GM21723 (cell line): ENCODE measurements around the gene SFXN5.

Experiments
- ATAC-seq: cut with Tn5 transposase; IDR thresholded peaks from one replicate; pipeline ENCODE4 v1.9.1; 2021; ENCODE audit warnings: mild to moderate bottlenecking, moderate library complexity; ENCODE audit not compliant: unreplicated experiment

The SFXN5 gene

GRCh38 chr2:72945450-72946019 lies 126.0 kb downstream of the SFXN5 start:
- ATAC-seq, result no peak

DNA sequence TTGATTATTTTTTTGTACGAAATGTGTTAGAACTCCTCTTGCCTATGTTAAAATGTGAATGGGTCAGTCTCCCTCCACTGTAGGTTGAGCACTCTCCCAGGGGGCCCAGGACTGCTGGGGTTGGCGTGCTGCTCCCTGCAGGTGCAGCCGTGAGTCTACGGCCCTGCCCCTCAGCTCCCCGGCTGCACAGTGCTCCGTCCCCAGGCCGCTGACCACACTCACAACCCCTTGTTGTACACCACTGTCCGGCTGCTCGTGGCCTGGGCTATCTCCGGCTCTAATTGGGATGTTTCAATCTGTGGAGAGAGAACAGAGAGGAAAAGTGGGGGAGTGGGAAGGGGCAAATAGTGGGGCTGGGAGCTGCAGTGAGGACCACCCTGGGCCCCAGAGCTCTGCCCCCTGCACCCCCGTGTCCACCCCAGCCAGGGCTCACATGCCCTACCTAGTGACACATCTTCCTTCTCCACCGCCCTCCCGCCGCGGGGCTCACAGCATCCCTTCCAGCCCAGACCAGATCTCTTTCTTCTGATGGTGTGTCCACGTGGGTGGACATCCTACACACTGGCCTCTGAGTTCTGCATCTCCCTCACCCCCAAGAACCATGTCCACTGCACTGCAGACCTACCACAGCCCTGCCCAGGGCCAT lies 126.6 kb downstream of the SFXN5 start:
- ATAC-seq, result no peak

DNA sequence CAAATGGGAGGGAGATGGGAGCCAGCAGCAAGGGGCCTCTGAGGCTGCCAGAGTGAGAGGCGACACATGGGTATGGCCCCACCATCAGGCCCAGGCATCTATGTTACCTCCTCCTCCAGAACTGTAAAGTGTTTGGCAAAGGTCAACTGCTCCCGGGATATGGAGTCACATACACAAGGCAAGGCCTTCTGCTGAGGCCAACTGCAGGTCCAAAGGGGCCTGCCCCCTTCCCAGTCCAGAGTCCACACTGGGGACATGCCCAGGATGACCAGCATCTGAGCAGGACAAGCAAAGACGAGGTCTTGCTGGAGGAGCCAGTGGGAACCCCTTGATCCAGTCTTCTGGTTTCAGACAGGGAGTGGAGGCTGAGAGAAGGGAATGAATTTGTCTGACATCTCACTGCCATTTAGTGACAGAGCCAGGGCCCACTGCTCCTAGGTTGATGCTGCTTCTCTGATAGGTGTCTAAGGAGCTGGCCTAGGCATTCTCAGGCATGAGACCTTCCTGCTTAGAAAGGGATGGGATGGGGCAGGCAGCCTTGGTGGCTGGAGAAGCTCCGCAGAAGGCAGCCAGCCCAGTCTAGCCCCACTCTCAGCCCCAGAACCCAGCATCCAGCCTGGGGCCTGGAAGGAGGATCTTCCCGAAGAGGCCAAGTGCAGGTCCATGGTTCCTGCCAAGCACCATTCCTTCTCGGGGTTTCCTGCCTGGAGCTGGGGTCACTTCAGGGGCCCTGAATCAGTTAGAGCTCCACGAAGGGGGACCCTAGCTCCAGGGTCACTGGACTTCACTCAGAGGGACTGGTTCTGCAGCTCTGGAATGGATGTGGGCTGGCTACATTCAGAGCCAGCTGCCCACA lies 127.7 kb downstream of the SFXN5 start:
- no peak for ATAC-seq

GRCh38 chr2:72942881-72943418 lies 128.6 kb downstream of the SFXN5 start:
- no peak for ATAC-seq

DNA sequence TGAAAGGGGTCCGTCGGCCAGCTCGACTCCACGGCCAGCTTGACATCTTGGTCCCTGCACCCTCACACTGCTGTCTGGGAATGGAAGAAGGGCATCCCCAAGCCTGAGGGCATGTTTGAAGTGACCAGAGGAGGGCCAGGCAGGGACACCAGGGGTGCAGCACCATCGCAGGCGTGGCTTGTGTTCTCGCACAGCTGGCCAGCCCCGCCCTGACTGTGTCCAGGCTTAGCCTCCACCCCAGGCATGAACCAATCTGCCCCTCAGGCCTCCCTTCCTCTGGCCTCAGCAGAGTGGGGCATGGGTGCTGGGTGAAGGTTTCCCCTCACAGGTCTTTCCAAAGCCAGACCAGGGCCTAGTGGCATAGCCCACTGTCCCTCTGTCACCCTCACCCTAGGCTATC lies 129.2 kb downstream of the SFXN5 start:
- no peak for ATAC-seq

DNA sequence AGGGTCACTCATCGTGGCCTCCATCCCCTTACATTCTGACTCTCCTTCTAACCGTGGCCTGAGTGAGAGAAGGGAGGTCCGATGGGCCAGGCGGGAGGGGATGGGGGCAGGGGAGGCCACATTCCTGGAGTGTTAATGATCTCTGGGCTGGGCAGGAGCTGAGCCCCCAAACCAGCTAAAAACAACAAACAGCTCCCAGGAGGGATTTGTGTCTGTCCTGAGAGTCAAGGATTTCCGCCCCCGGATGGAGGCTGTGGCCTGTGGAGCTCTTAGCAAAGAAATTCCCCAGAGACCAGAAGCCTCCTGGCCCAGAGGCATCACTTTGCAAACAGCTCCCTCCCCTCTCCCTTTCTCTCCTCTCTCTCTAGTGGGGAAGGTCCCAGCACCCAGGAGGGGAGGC lies 130.7 kb downstream of the SFXN5 start:
- no peak for ATAC-seq

DNA sequence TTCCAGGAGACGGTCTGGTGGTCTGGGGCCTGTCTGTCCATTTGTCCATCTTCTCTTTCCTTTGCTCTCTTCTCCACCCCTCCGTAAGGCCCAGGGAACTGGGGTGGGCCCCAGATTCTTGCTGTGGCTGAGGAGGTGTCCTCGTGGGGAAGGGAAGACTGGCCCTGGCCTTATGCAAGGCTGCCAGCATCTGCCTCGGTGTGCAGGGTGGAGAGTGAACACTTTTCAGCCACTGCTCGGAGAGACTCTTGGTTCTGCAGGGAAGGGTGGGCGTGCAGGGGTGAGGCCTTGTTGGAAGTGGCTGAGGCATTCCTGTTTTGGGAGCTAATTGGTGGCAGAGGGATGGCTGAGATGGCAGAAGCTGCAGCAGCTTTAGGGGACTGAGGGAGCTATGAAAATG lies 131.2 kb downstream of the SFXN5 start:
- ATAC-seq, result no peak

DNA sequence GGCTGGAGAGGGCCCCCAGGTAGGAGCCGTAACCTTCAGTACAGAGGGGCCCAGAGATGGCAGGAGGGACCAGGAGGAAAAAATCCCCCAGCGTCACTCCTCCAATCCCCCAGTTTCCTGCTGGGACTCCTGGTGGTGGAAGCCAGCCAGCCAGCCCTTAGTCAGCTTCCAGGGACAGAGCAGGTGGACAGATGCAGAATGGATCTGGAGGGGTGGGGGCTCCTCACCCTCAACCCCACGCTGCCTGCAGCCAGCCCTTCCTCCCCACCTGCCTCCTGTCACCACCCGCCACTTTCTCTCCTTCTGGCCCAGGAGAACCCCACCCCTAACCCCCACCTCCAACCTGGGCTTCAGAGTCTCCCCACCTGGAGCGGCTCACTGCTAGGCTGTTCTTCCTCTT lies 133.1 kb downstream of the SFXN5 start:
- ATAC-seq, result no peak

- ATAC-seq, result no peak
These were observed 134.2 kb downstream of the SFXN5 start for GRCh38 chr2:72937356-72937669.

DNA sequence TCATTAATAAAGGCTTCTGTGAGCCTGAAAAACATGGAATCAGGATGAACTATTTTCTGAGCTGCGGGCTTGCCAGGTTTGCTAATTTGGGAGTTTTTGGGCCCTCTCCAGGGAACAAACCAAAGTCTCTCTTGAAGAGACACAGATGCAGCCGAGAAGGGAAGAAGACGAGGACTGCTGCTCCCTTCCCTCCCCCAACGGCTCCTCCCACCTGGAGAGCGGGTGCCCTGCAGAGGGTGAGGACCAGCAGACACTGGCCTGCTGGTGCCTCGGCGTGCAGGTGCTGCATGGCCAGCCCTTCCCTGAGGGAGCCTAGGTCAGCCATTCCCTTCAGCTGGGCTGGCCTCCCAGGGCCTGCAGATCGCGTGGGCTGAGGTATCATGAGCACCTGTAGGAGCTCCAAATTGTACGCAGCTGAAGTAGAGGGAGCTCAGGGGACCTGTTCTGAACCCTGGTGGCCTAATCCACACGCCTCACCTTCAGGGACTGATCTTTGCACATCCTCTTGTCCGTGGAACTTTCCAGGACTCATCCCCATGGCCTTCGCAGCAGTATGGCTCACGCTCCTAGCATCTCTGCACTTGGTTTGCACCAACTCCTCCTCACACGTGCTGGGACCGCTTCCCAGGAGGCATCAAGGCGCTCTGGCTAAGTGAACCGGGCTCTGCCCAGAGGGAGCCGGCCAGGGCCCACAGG lies 134.7 kb downstream of the SFXN5 start:
- ATAC-seq, result no peak

DNA sequence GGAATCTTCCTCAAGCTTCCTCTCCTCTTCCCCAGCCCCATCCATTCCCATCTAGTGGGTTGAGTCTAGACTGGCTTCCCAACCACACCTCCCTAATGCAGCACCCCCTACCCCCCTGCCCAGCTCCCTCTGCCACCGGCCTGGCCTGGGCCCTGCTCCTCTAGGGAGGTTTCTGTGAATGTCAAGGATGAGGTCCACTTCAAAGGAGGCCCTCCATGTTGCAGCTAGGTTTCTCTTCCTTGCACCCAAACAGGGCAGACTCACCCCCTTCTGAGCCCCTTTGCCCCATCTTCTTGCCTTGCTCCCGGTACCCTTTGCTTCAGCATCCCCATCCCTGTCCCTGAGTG lies 135.9 kb downstream of the SFXN5 start:
- ATAC-seq, result no peak

DNA sequence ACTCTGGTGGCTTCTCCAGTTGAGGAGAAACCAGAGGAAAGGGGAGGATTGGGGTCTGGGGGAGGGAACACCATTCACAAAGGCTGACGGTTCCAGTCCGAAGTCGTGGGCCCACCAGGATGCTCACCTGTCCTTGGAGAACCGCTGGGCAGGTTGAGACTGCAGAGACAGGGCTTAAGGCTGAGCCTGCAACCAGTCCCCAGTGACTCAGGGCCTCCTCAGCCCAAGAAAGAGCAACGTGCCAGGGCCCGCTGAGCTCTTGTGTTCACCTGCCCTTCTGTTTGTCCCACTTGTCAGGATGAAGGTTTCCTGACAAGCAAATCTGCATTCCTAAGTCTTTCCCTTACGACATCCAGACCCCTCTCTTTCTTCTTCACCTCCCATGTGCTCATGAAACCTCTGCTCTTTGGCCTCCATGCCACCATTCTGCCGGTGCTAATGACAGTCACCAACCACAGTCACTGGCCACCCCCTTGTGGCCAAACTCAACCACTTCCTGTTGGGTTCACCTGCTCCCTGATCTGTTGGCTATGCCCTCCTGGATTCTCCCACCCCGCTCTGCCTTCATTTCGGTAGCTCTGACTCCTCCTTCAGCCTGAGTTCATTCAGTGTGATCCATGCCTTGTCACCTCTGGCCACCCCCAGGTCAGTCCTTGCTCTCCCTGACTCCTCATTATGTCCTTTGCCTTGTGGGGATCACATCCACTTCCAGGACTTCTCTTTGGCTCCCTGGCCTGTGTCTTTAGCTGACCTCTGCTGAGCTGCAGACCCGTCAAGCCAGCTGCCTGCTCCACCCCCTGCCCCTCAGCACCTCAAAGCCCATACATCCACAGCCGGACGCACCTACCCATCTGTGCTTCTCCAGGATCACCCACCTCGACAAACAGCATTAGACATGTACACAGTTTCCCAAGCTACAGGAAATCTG lies 136.6 kb downstream of the SFXN5 start:
- ATAC-seq, result peak; percentile 56

- ATAC-seq, result no peak
These were observed 137.8 kb downstream of the SFXN5 start for GRCh38 chr2:72933646-72934151.

- ATAC-seq, result no peak
These were observed 138.3 kb downstream of the SFXN5 start for GRCh38 chr2:72933207-72933606.

DNA sequence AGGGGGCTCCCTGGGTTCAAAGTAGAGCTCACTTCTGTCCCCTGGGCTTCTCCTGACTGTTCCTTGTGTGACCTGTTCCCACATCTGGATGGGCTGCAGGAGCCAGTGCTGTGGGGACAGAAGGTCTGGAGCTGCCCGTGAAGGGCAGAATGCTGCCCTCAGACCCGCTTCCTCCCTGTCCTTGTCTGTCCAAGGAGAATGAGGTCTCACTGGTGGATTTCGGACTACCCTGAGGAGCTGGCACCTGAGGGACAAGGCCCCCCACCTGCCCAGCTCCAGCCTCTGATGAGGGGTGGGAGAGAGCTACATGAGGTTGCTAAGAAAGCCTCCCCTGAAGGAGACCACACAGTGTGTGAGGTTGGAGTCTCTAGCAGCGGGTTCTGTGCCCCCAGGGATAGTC lies 138.7 kb downstream of the SFXN5 start:
- no peak for ATAC-seq

- no peak for ATAC-seq
These were observed 139.3 kb downstream of the SFXN5 start for GRCh38 chr2:72932045-72932740.

- no peak for ATAC-seq
These were observed 140.1 kb downstream of the SFXN5 start for GRCh38 chr2:72931280-72931910.

GRCh38 chr2:72929010-72929409 lies 142.5 kb downstream of the SFXN5 start:
- ATAC-seq, result no peak
